GM23248 (cell line): ENCODE data around the gene HECTD4. TPM values are rescaled to one million over a fixed set of nuclear protein-coding genes. Genes with fewer than 3 reads are reported as not detected.

ENCODE experiments used
- DNase-seq: peaks from one replicate; pipeline ENCODE4 v3.0.0-alpha.2; 2015
- H2AFZ ChIP-seq: fragments of 200-600 bp; sonication (generic); 2 replicates; pipeline ENCODE4 v1.6.1; 2016; ENCODE audit warnings: antibody characterized with exemption
- H3F3A ChIP-seq: fragments of 200-600 bp; sonication (generic); 2 replicates; pipeline ENCODE4 v1.6.1; 2016; ENCODE audit warnings: mild to moderate bottlenecking, antibody characterized with exemption, mixed run types; ENCODE audit not compliant: insufficient read depth
- H3K27ac ChIP-seq: fragments of 200-600 bp; sonication (generic); 2 replicates; pipeline ENCODE4 v1.5.1; 2016; ENCODE audit warnings: mild to moderate bottlenecking
- H3K27me3 ChIP-seq: fragments of 200-600 bp; sonication (generic); replicated peaks from 2 replicates; pipeline ENCODE4 v1.6.1; 2016; ENCODE audit warnings: mild to moderate bottlenecking; ENCODE audit not compliant: insufficient read depth
- H3K36me3 ChIP-seq: fragments of 200-600 bp; sonication (generic); 2 replicates; pipeline ENCODE4 v1.6.1; 2016; ENCODE audit warnings: low read depth, mild to moderate bottlenecking
- H3K4me1 ChIP-seq: fragments of 200-600 bp; sonication (generic); 2 replicates; pipeline ENCODE4 v1.6.1; 2016; ENCODE audit warnings: mild to moderate bottlenecking; ENCODE audit not compliant: insufficient read depth
- H3K4me2 ChIP-seq: fragments of 200-600 bp; sonication (generic); one replicate; pipeline ENCODE4 v1.6.1; 2016; ENCODE audit warnings: mild to moderate bottlenecking; ENCODE audit not compliant: unreplicated experiment
- H3K4me3 ChIP-seq: fragments of 200-600 bp; sonication (generic); 2 replicates; pipeline ENCODE4 v1.5.1; 2016; ENCODE audit warnings: mild to moderate bottlenecking
- H3K79me2 ChIP-seq: fragments of 200-600 bp; sonication (generic); 2 replicates; pipeline ENCODE4 v1.6.1; 2016; ENCODE audit warnings: mild to moderate bottlenecking; ENCODE audit not compliant: insufficient read depth
- H3K9ac ChIP-seq: fragments of 200-600 bp; sonication (generic); 2 replicates; pipeline ENCODE4 v1.6.1; 2016; ENCODE audit warnings: mild to moderate bottlenecking
- H3K9me2 ChIP-seq: fragments of 200-600 bp; sonication (generic); 2 replicates; pipeline ENCODE4 v1.6.1; 2016; ENCODE audit warnings: mixed run types, mild to moderate bottlenecking, moderate library complexity; ENCODE audit not compliant: insufficient read depth
- H3K9me3 ChIP-seq: fragments of 200-600 bp; sonication (generic); one replicate; pipeline ENCODE4 v1.6.1; 2017; ENCODE audit warnings: low read depth
- H4K20me1 ChIP-seq: fragments of 200-600 bp; sonication (generic); 2 replicates; pipeline ENCODE4 v1.6.0; 2016; ENCODE audit not compliant: insufficient read depth
- EZH2 ChIP-seq: fragments of 200-600 bp; sonication (generic); IDR thresholded peaks from 2 replicates; pipeline ENCODE4 v1.6.1; 2018; ENCODE audit warnings: antibody characterized with exemption, mild to moderate bottlenecking; ENCODE audit not compliant: insufficient read depth, poor library complexity, severe bottlenecking
- EZH2phosphoT487 ChIP-seq: fragments of 200-600 bp; sonication (generic); IDR thresholded peaks from 2 replicates; pipeline ENCODE4 v1.6.1; 2018; ENCODE audit warnings: antibody characterized with exemption, moderate library complexity, mild to moderate bottlenecking, low read depth; ENCODE audit not compliant: insufficient read depth
- WGBS, 2 experiments: methylation state at CpG; one replicate each; pipeline ENCODE4 v1.1.6; 2015 to 2017; ENCODE audit warnings: low lambda C conversion rate in 2 of 2, low coverage in 1 of 2; ENCODE audit errors: missing lambda C conversion rate in 2 of 2; 5-methylcytosine and 5-hydroxymethylcytosine counted together
- in situ Hi-C: fragments of 300-500 bp; cut with MboI; formaldehyde crosslinking; loops from 2 replicates; pipeline ENCODE4 v1.15.0; 2020
- polyA plus RNA-seq: library from polyadenylated mRNA; unstranded; fragments of >200 nt; fragmentation: Nextera tagmentation; extraction: Ambion mirVana; gene quantifications from 2 replicates; pipeline ENCODE4 v1.2.1, GENCODE V29; 2016
- total RNA-seq: library from RNA; depleted of rRNA; stranded (reverse); fragments of >200 nt; shearing (Covaris generic); gene quantifications from 2 replicates; pipeline ENCODE4 v1.2.3, GENCODE V29; 2014

Gene HECTD4
- total and polyA plus RNA-seq, 2 experiments from 2014 or later = 7.5 to 8.9 TPM

DNA sequence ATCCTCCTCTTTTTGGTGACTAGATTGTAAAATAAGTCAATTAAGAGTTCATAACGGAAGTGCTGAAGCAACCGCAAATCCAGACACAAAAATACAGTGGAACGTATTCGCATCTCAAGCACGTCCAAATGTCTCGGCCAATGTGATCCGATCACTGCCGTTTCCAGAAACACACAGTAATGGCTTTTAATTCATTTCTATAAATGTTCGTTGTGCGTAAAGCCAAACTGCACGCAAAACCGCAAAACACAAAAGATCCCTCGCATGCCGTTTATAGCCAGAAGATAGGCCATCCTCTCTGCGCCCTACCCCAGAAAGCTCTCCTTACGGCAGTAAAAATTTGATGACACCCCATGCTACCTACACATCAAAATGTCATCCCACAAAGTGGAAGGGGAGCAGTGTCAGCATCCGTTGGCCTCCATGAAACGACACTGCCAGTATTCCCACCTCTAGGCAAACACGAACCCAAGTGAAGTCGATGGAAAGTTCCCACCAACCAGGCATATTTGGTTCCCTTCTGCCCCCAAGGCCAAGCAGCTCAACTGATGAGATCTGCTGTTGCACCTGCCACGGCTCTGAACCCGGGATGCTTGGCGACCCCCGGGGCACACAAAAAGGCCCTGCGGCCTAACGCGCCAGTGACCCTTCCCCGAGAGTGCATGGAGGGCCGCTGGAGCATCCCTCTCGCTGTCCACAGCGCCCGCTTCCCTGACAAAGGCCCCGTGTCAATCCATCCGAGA is 1.4 kb downstream of the HECTD4 start:
- Histone ChIP-seq H3F3A (no peaks in the 10 kb centered on the region; the same call in 1 of the 2 replicates), H3K36me3 (no peaks in the 10 kb centered on the region), H3K27me3 (no peaks in the 10 kb centered on the region), H3K9me2 (no peaks in the 10 kb centered on the region), H3K4me2 (peak overlapping the region; percentile 90), H3K79me2 (peaks cover 60% of the 10 kb centered on the region), H4K20me1 (no peaks in the 10 kb centered on the region), H3K27ac (peak overlapping the region; percentile 11; the same call in 1 of the 2 replicates), H3K4me3 (peak overlapping the region; percentile 89), H3K4me1 (0 out of 2 replicates have a peak, but pooled peaks cover 7% of the 10 kb centered on the region), H3K9me3 (no peaks in the 10 kb centered on the region), H2AFZ (peak overlapping the region; percentile 100), H3K9ac (peak overlapping the region; percentile 80)
- TF ChIP-seq EZH2phosphoT487 (no peak), EZH2 (no peak)
- WGBS, 2 experiments = 23 to 26% methylated on average over 34 of the region's 34 CpGs
- DNase-seq = peak; percentile 41
- in situ Hi-C loops = loop anchor here (10.0 to 25.0 kb wide), 2 partner anchors 166 to 444 kb away; no protein-coding TSS in a partner anchor

DNA sequence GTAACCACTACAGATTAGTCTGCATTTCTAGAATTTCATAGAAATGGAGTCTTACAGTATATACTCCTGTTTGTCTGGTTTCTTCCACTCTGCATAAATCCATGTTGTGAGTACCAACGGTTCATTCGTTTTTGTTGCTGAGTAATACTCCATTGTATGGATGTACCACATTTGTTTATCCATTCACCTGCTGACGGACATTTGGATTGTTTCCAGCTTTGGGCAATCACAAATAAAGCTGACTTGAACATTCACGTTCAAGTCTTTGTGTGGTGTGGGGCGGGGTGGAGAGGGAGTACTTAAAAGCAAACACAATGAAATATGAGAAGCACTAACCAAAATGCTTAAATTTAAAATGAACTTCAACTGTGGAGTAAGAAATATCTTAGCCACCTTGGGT is 7.1 kb downstream of the HECTD4 start:
- H3K27ac ChIP-seq = no peak overlapping the region
- no peaks in the 10 kb centered on the region for H3K9me2 ChIP-seq
- H3K27me3 ChIP-seq = no peaks in the 10 kb centered on the region
- no peaks in the 10 kb centered on the region; the same call in 1 of the 2 replicates for H3F3A ChIP-seq
- H3K4me2 ChIP-seq = no peak overlapping the region
- H3K4me1 ChIP-seq = peaks cover 9% of the 10 kb centered on the region; the same call in 1 of the 2 replicates
- WGBS, 2 experiments = 78 to 80% methylated on average over 5 of the region's 5 CpGs
- H2AFZ ChIP-seq = no peak overlapping the region
- no peak for TF ChIP-seq EZH2phosphoT487
- no peak for TF ChIP-seq EZH2
- no peaks in the 10 kb centered on the region for H4K20me1 ChIP-seq
- no peak overlapping the region for H3K4me3 ChIP-seq
- H3K79me2 ChIP-seq = peaks cover 100% of the 10 kb centered on the region
- no peaks in the 10 kb centered on the region for H3K36me3 ChIP-seq
- in situ Hi-C loops = loop anchor here (25.0 kb wide), 1 partner anchor 438 kb away; no protein-coding TSS in a partner anchor
- H3K9ac ChIP-seq = no peak overlapping the region
- no peaks in the 10 kb centered on the region for H3K9me3 ChIP-seq
- DNase-seq = no peak

DNA sequence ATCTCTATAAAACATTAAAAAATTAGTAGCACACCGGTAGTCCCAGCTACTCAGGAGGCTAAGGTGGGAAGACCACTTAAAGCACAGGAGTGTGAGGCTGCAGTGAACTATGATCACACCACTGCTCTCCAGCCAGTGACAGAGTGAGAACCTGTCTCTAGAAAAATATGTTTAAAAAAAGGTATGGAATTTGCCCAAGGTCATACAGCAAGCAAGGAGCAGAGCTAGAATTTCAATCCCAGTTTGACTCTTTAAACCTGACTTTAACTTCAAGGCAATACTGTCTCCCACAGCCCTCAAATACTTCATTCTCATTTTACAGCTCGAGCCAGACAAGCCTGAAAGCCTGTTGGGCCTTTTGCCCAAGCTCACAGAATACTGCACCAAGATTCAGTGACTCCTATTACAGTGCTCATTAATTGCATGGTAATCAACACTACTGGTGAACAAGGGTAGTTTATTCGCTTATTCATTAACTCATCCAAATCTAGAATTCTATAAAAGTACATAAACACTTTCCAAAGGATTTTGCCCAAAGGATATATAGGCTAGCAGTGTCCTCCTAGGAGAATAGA is 8.0 kb downstream of the HECTD4 start:
- Histone ChIP-seq H3K9me3 (no peaks in the 10 kb centered on the region), H3K9me2 (no peaks in the 10 kb centered on the region), H3F3A (no peaks in the 10 kb centered on the region), H3K79me2 (peaks cover 100% of the 10 kb centered on the region), H2AFZ (no peak overlapping the region), H3K4me2 (no peak overlapping the region), H3K4me3 (no peak overlapping the region), H3K27ac (no peak overlapping the region), H3K4me1 (peaks cover 8% of the 10 kb centered on the region; the same call in 1 of the 2 replicates), H3K27me3 (no peaks in the 10 kb centered on the region), H3K36me3 (no peaks in the 10 kb centered on the region), H3K9ac (no peak overlapping the region), H4K20me1 (no peaks in the 10 kb centered on the region)
- TF ChIP-seq EZH2phosphoT487 (no peak), EZH2 (no peak)
- WGBS, 2 experiments = 94 to 96% methylated on average over 3 of the region's 3 CpGs
- DNase-seq = no peak
- in situ Hi-C loops = no loop called here

DNA sequence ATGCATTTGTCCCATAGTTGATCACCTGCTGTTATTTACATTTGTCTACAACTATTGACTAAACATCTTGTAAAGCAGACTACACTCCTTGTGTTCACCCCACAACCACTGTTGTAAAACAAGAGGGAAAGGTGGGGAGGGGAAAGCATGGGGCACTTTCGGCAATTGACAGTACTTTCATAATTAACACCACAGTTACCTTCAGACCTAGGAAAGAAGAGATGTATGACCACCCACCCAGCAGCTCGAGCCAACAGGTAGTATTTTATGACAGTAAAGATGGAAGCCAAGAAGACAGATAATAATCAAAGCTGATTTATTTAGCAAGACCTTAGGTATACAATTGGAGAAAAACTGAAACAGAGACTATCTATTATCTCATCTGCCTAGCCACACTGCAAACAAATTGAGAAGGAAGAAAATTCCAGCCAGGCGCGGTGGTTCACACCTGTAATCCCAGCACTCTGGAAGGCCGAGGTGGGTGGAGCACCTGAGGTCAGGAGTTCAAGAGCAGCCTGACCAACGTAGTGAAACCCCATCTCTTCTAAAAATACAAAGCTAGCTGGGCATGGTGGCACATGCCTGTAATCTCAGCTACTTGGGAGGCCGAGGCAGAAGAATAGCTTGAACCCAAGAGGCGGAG is 11.2 kb downstream of the HECTD4 start:
- DNase-seq = no peak
- no peak overlapping the region for H2AFZ ChIP-seq
- H4K20me1 ChIP-seq = no peaks in the 10 kb centered on the region
- no peaks in the 10 kb centered on the region for H3F3A ChIP-seq
- H3K36me3 ChIP-seq = no peaks in the 10 kb centered on the region
- H3K4me3 ChIP-seq = no peak overlapping the region
- WGBS, 2 experiments = 87 to 90% methylated on average over 8 of the region's 8 CpGs
- H3K9me3 ChIP-seq = no peaks in the 10 kb centered on the region
- TF ChIP-seq EZH2 = no peak
- no peak for TF ChIP-seq EZH2phosphoT487
- peaks cover 100% of the 10 kb centered on the region for H3K79me2 ChIP-seq
- H3K27me3 ChIP-seq = no peaks in the 10 kb centered on the region
- H3K27ac ChIP-seq = no peak overlapping the region
- H3K4me1 ChIP-seq = peaks cover 8% of the 10 kb centered on the region; the same call in 1 of the 2 replicates
- in situ Hi-C loops = no loop called here
- H3K9me2 ChIP-seq = no peaks in the 10 kb centered on the region
- no peak overlapping the region for H3K4me2 ChIP-seq
- no peak overlapping the region for H3K9ac ChIP-seq
